Smooth muscle cell (in vitro differentiated cells): ENCODE results near the gene MOV10L1. TPM values are rescaled to one million over a fixed set of nuclear protein-coding genes. Genes with fewer than 3 reads are reported as not detected.

Experiments used
- DNase-seq: peaks from one replicate; lab custom pipeline; 2025; ENCODE audit not compliant: unreplicated experiment; lab: John Stamatoyannopoulos, UW
- H2AFZ ChIP-seq: fragments of 200-600 bp; sonication (generic); 2 replicates; pipeline ENCODE4 v1.6.0; 2016; ENCODE audit warnings: antibody characterized with exemption, low read depth, mild to moderate bottlenecking
- H3F3A ChIP-seq: fragments of 200-600 bp; sonication (generic); 2 replicates; pipeline ENCODE4 v1.6.0; 2017; ENCODE audit warnings: antibody characterized with exemption, low read depth
- H3K27ac ChIP-seq: fragments of 200-600 bp; sonication (generic); 2 replicates; pipeline ENCODE4 v1.5.1; 2016; ENCODE audit warnings: low read depth, mild to moderate bottlenecking
- H3K27me3 ChIP-seq: fragments of 200-600 bp; sonication (generic); 2 replicates; pipeline ENCODE4 v1.6.1; 2016; ENCODE audit warnings: low read depth, mild to moderate bottlenecking
- H3K36me3 ChIP-seq: fragments of 200-600 bp; sonication (generic); 2 replicates; pipeline ENCODE4 v1.5.1; 2016; ENCODE audit warnings: low read depth
- H3K4me1 ChIP-seq: fragments of 200-600 bp; sonication (generic); 2 replicates; pipeline ENCODE4 v1.5.1; 2016; ENCODE audit warnings: low read depth
- H3K4me2 ChIP-seq: fragments of 200-600 bp; sonication (generic); 2 replicates; pipeline ENCODE4 v1.6.0; 2016; ENCODE audit warnings: mild to moderate bottlenecking
- H3K4me3 ChIP-seq: fragments of 200-600 bp; sonication (generic); 2 replicates; pipeline ENCODE4 v1.5.1; 2016; ENCODE audit warnings: mild to moderate bottlenecking
- H3K79me2 ChIP-seq: fragments of 200-600 bp; sonication (generic); 2 replicates; pipeline ENCODE4 v1.6.0; 2016; ENCODE audit warnings: low read depth, mild to moderate bottlenecking
- H3K9ac ChIP-seq: fragments of 200-600 bp; sonication (generic); 2 replicates; pipeline ENCODE4 v1.6.0; 2016; ENCODE audit warnings: low read depth
- H3K9me3 ChIP-seq: fragments of 200-600 bp; sonication (generic); replicated peaks from 2 replicates; pipeline ENCODE4 v1.5.1; 2016; ENCODE audit warnings: low read depth
- H4K20me1 ChIP-seq: fragments of 200-600 bp; sonication (generic); 2 replicates; pipeline ENCODE4 v1.6.0; 2016; ENCODE audit warnings: low read depth
- WGBS: methylation state at CpG from one replicate; pipeline ENCODE4 v1.1.7; 2016; ENCODE audit warnings: low lambda C conversion rate; 5-methylcytosine and 5-hydroxymethylcytosine counted together
- polyA plus RNA-seq: library from polyadenylated mRNA; unstranded; fragments of >200 nt; fragmentation: Nextera tagmentation; extraction: Ambion mirVana; gene quantifications from 2 replicates; pipeline ENCODE4 v1.2.1, GENCODE V29; 2016
- total RNA-seq: library from RNA; depleted of rRNA; stranded (reverse); fragments of >200 nt; gene quantifications from 2 replicates; pipeline ENCODE4 v1.2.3, GENCODE V29; 2014
- TF ChIP-seq, protein P1 (sequence below): fragments of 200-600 bp; sonication (generic); IDR thresholded peaks from 2 replicates; pipeline ENCODE4 v1.5.1; 2017; ENCODE audit warnings: borderline replicate concordance, mild to moderate bottlenecking, antibody characterized with exemption; ENCODE audit not compliant: insufficient read depth, poor library complexity, severe bottlenecking

MOV10L1 gene
- total and polyA plus RNA-seq, 2 experiments from 2014 or later, result 0.10 to 0.85 TPM

DNA sequence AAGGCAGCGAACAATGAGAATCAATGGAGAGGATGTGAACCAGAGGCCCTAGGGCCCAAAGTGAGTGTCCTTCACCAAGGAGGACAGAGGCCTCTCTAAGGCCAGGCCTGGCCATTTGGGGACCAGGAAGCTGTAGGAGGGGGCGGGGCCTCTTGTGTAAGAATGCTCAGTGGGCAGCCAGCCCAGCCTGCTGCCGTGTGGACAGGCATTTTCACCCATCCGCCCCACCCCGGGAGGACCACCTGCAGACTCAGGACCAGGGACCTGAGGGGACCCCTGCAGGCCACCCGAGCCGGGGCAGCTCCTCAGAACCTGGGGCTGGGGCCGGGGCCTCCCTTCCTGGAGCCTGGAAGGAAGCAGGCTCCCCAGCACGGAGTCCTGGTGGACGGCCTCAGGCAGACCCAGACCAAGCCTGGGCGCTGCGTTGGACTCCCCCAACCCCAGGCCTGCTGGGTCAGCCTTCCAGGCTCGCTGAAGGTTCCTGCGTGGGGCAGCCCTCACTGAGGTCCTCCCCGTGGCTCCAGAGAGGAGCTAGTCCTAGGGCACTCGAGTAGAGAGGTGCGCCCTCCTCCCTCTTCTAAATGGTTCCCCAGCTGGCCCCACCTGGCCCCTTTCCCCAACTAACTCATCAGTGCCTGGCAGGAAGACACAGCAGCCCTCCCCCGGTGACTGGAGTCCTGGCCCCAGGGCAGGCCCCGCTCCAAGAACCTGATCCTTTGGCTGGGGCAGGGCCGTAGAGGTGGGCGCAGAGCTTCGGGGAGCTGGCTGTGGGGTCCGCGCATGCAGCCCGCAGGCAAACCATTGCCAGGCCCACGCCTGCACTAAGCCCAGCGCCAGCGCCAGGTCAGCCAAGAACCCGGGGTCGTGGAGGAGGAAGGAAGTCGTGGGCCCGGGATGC, 94.4 kb downstream of the MOV10L1 start:
- Histone ChIP-seq H3K79me2 (peaks cover 33% of the 10 kb centered on the region), H3K4me1 (no peaks in the 10 kb centered on the region), H3K36me3 (no peaks in the 10 kb centered on the region), H3K27ac (no peak overlapping the region), H3K9ac (no peak overlapping the region), H4K20me1 (peaks cover 5% of the 10 kb centered on the region), H2AFZ (no peak overlapping the region), H3K9me3 (no peaks in the 10 kb centered on the region), H3K4me2 (peak overlapping the region; percentile 88), H3K27me3 (no peaks in the 10 kb centered on the region), H3K4me3 (peak overlapping the region; percentile 51), H3F3A (no peaks in the 10 kb centered on the region)
- 46% methylated on average over 29 of the region's 32 CpGs for WGBS
- TF ChIP-seq, protein P1, sequence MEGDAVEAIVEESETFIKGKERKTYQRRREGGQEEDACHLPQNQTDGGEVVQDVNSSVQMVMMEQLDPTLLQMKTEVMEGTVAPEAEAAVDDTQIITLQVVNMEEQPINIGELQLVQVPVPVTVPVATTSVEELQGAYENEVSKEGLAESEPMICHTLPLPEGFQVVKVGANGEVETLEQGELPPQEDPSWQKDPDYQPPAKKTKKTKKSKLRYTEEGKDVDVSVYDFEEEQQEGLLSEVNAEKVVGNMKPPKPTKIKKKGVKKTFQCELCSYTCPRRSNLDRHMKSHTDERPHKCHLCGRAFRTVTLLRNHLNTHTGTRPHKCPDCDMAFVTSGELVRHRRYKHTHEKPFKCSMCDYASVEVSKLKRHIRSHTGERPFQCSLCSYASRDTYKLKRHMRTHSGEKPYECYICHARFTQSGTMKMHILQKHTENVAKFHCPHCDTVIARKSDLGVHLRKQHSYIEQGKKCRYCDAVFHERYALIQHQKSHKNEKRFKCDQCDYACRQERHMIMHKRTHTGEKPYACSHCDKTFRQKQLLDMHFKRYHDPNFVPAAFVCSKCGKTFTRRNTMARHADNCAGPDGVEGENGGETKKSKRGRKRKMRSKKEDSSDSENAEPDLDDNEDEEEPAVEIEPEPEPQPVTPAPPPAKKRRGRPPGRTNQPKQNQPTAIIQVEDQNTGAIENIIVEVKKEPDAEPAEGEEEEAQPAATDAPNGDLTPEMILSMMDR, result no peak
- no peak for DNase-seq

DNA sequence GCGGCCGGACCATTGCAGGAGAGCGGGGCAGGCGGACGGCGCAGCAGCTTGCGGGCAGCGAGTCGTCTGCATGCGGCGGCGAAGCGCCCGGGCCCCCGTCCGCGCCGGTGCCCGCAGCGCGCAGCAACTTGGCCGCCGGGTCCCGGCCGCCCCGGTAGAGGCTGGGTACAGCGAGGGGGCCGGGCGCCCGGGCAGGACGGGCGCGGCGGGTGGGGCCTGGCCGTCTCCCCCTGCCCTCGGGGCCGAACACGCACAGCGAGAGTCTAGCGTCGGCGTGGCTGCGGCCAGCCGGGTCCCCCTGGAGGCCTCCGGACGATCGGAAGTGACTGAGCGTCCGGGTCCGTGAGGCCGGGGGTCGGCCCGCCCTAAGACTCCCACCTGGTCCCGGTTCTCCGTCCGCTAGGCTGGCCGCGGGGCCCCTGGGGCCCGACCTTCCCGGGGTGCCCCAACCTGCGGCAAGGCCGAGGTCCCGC, 95.1 kb downstream of the MOV10L1 start:
- H4K20me1 ChIP-seq, result peaks cover 5% of the 10 kb centered on the region
- H3K27me3 ChIP-seq, result no peaks in the 10 kb centered on the region
- peak overlapping the region; percentile 51 for H3K4me3 ChIP-seq
- peaks cover 4% of the 10 kb centered on the region for H3K4me1 ChIP-seq
- no peaks in the 10 kb centered on the region for H3K9me3 ChIP-seq
- TF ChIP-seq, protein P1, result no peak
- DNase-seq, result no peak
- H3F3A ChIP-seq, result no peaks in the 10 kb centered on the region
- no peak overlapping the region for H3K9ac ChIP-seq
- 14% methylated on average over 6 of the region's 63 CpGs for WGBS
- H3K27ac ChIP-seq, result no peak overlapping the region
- H3K4me2 ChIP-seq, result peak overlapping the region; percentile 88
- peak overlapping the region; percentile 78 for H2AFZ ChIP-seq
- peaks cover 35% of the 10 kb centered on the region for H3K79me2 ChIP-seq
- no peaks in the 10 kb centered on the region for H3K36me3 ChIP-seq

DNA sequence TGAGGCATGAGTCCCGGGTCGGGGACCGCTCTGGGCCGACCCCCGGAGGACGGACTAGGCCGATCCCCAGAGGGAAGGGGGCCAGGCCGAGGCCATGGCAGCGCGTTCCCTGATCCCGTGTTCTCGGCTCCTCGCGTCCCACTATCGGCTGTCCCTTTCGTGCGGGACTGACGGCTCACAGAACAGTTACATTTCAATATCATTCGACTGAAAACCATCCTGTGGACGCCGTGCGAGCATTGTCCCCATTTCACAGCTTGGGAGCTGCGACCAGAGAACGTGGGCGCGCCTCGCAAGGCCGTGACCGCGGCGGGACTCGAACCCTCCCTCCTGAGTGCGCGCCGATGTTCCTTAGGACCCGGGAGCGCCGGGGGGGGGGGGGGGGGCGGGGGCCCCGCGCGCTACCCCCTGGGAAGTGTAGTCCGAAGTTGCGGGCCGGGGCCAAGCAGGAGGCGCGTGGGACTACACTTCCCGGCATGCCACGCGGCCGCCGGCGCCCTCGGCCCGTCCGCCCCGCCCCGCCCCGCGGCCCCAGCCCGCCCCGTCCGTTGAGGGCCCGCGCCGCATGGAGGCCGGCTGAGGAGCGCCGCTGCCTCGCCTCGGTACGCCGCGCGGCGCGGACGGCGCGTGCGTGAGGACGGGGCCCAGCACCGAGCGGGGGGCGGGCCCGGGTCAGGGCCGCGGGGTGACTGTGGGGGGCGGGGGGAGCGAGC, 95.7 kb downstream of the MOV10L1 start, which contains the start of gene TRABD:
Gene TRABD (plus strand): TSS at position 539 of the 713 bp plus-strand sequence. CDS start 7,148 bp downstream, outside the sequence.
- Histone ChIP-seq H3K4me2 (peak within 1 kb of the TSS; percentile 90), H2AFZ (peak within 1 kb of the TSS; percentile 78), H3F3A (no peaks in the 10 kb centered on the region), H3K27me3 (no peaks in the 10 kb centered on the region), H3K4me3 (peak within 1 kb of the TSS; percentile 66), H3K36me3 (no peaks in the 10 kb centered on the region), H3K9me3 (no peaks in the 10 kb centered on the region), H3K79me2 (peaks cover 37% of the 10 kb centered on the region), H3K9ac (peak within 1 kb of the TSS; percentile 66), H3K27ac (no peak within 1 kb of the TSS), H3K4me1 (peaks cover 9% of the 10 kb centered on the region), H4K20me1 (peaks cover 6% of the 10 kb centered on the region)
- WGBS, result 8% methylated on average over 43 of the region's 90 CpGs
- peak; percentile 63 for DNase-seq
- TF ChIP-seq, protein P1, result no peak
